ENCODE results near the gene ALOX12. TPM values are rescaled to one million over a fixed set of nuclear protein-coding genes. Genes with fewer than 3 reads are reported as not detected.

The ALOX12 gene
- total RNA-seq, 1 experiment from 2014 or later = not detected

- intact Hi-C loops (cut with micrococcal nuclease) = no loop called here
- BruUV-seq (replicated peaks) = no TSS peak
- H3K27me3 Mint-ChIP-seq (ENCODE audit: insufficient read depth, unreplicated experiment) = no peaks in the 10 kb centered on the region
- H3K4me3 Mint-ChIP-seq (ENCODE audit: unreplicated experiment) = no peak overlapping the region
- ChIA-PET CTCF (interaction anchor here (0.9 to 3.1 kb wide), 4 partner anchors 66 to 156 kb away, joined by 3 to 24 read pairs (median 4); no protein-coding TSS in a partner anchor), POLR2A (no interaction called here)
- DNase-seq (ENCODE audit: unreplicated experiment) = no peak
- H3K9me3 Mint-ChIP-seq (ENCODE audit: unreplicated experiment) = no peaks in the 10 kb centered on the region
- H3K27ac Mint-ChIP-seq (ENCODE audit: low read depth, unreplicated experiment) = no peak overlapping the region
- TF ChIP-seq, protein P1, sequence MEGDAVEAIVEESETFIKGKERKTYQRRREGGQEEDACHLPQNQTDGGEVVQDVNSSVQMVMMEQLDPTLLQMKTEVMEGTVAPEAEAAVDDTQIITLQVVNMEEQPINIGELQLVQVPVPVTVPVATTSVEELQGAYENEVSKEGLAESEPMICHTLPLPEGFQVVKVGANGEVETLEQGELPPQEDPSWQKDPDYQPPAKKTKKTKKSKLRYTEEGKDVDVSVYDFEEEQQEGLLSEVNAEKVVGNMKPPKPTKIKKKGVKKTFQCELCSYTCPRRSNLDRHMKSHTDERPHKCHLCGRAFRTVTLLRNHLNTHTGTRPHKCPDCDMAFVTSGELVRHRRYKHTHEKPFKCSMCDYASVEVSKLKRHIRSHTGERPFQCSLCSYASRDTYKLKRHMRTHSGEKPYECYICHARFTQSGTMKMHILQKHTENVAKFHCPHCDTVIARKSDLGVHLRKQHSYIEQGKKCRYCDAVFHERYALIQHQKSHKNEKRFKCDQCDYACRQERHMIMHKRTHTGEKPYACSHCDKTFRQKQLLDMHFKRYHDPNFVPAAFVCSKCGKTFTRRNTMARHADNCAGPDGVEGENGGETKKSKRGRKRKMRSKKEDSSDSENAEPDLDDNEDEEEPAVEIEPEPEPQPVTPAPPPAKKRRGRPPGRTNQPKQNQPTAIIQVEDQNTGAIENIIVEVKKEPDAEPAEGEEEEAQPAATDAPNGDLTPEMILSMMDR (IDR thresholded peaks at IDR 0.05; ENCODE audit: unreplicated experiment) = no peak
- H3K4me1 Mint-ChIP-seq (ENCODE audit: insufficient read depth, unreplicated experiment) = no peaks in the 10 kb centered on the region
- peaks cover 43% of the 10 kb centered on the region for H3K36me3 Mint-ChIP-seq (ENCODE audit: insufficient read depth, unreplicated experiment)
Observed at GRCh38 chr17:6998855-6999508, 3.1 kb downstream of the ALOX12 start.

GRCh38 chr17:7001318-7001961 is 5.6 kb downstream of the ALOX12 start:
- H3K27me3 Mint-ChIP-seq (ENCODE audit: insufficient read depth, unreplicated experiment) = no peaks in the 10 kb centered on the region
- ChIA-PET POLR2A (interaction anchor here (0.7 to 4.4 kb wide), 2 partner anchors 90 to 158 kb away, joined by 3 to 28 read pairs; no protein-coding TSS in a partner anchor), CTCF (interaction anchor here (0.6 to 4.4 kb wide), 10 partner anchors 10 to 333 kb away, joined by 3 to 73 read pairs (median 4); no protein-coding TSS in a partner anchor)
- DNase-seq (ENCODE audit: unreplicated experiment) = peak; percentile 57
- no peak overlapping the region for H3K27ac Mint-ChIP-seq (ENCODE audit: low read depth, unreplicated experiment)
- H3K9me3 Mint-ChIP-seq (ENCODE audit: unreplicated experiment) = no peaks in the 10 kb centered on the region
- H3K4me1 Mint-ChIP-seq (ENCODE audit: insufficient read depth, unreplicated experiment) = peaks cover 6% of the 10 kb centered on the region
- H3K36me3 Mint-ChIP-seq (ENCODE audit: insufficient read depth, unreplicated experiment) = peaks cover 42% of the 10 kb centered on the region
- no TSS peak for BruUV-seq (replicated peaks)
- H3K4me3 Mint-ChIP-seq (ENCODE audit: unreplicated experiment) = no peak overlapping the region
- intact Hi-C loops (cut with micrococcal nuclease) = loop anchor here (1.0 kb wide), 2 partner anchors 158 to 335 kb away; no protein-coding TSS in a partner anchor
- TF ChIP-seq, protein P1 (IDR thresholded peaks at IDR 0.05; ENCODE audit: unreplicated experiment) = peak; percentile 67

GRCh38 chr17:7002288-7003047 is 6.6 kb downstream of the ALOX12 start:
- Mint-ChIP-seq H3K4me1 (ENCODE audit: insufficient read depth, unreplicated experiment) (peaks cover 6% of the 10 kb centered on the region), H3K4me3 (ENCODE audit: unreplicated experiment) (no peak overlapping the region), H3K9me3 (ENCODE audit: unreplicated experiment) (no peaks in the 10 kb centered on the region), H3K36me3 (ENCODE audit: insufficient read depth, unreplicated experiment) (peaks cover 52% of the 10 kb centered on the region), H3K27ac (ENCODE audit: low read depth, unreplicated experiment) (no peak overlapping the region), H3K27me3 (ENCODE audit: insufficient read depth, unreplicated experiment) (no peaks in the 10 kb centered on the region)
- TF ChIP-seq, protein P1 (IDR thresholded peaks at IDR 0.05; ENCODE audit: unreplicated experiment) = no peak
- ChIA-PET CTCF (interaction anchor here (0.6 to 8.2 kb wide), 12 partner anchors 11 to 334 kb away, joined by 3 to 137 read pairs (median 6); partner anchors contain the start of gene BCL6B), POLR2A (interaction anchor here (2.2 to 4.4 kb wide), 4 partner anchors 10 to 336 kb away, joined by 8 to 28 read pairs (median 12); partner anchors contain the start of gene RNASEK)
- no peak for DNase-seq (ENCODE audit: unreplicated experiment)
- no TSS peak for BruUV-seq (replicated peaks)
- intact Hi-C loops (cut with micrococcal nuclease) = no loop called here
